ENCODE results near the gene PGP. TPM values are rescaled to one million over a fixed set of nuclear protein-coding genes. Genes with fewer than 3 reads are reported as not detected.

PGP gene
- total RNA-seq, 1 donor from 2014 or later = 24.9 TPM

- DNase-seq (ENCODE audit: extremely low read depth, low read depth, low spot score) = peak; percentile 84
Measured at GRCh38 chr16:2223221-2223941, 8.7 kb upstream of the PGP start, which contains the start of gene E4F1. TSS of gene E4F1 (plus strand) at chr16:2223591. CDS start at chr16:2223614, 23 bp downstream.

GRCh38 chr16:2216330-2216729 lies 1.7 kb upstream of the PGP start:
- DNase-seq (ENCODE audit: extremely low read depth, low read depth, low spot score) = no peak

- DNase-seq (ENCODE audit: extremely low read depth, low read depth, low spot score) = no peak
Measured at GRCh38 chr16:2213817-2214718, 572 bp downstream of the PGP start.

- no peak for DNase-seq (ENCODE audit: extremely low read depth, low read depth, low spot score)
Measured at GRCh38 chr16:2212362-2213324, 2.0 kb downstream of the PGP start.

GRCh38 chr16:2211923-2212347 lies 2.7 kb downstream of the PGP start:
- no peak for DNase-seq (ENCODE audit: extremely low read depth, low read depth, low spot score)

- DNase-seq (ENCODE audit: extremely low read depth, low read depth, low spot score) = no peak
Measured at GRCh38 chr16:2210386-2211365, 4.0 kb downstream of the PGP start, which contains the start of gene BRICD5. TSS of gene BRICD5 (minus strand) at chr16:2210863. CDS start at chr16:2210833, 30 bp downstream.

- DNase-seq (ENCODE audit: extremely low read depth, low read depth, low spot score) = no peak
Measured at GRCh38 chr16:2210009-2210332, 4.7 kb downstream of the PGP start.

- DNase-seq (ENCODE audit: extremely low read depth, low read depth, low spot score) = no peak
Measured at GRCh38 chr16:2209258-2210008, 5.2 kb downstream of the PGP start.

- DNase-seq (ENCODE audit: extremely low read depth, low read depth, low spot score) = no peak
Measured at GRCh38 chr16:2208772-2209171, 5.9 kb downstream of the PGP start.

GRCh38 chr16:2208308-2208707 lies 6.3 kb downstream of the PGP start:
- DNase-seq (ENCODE audit: extremely low read depth, low read depth, low spot score) = no peak

- DNase-seq (ENCODE audit: extremely low read depth, low read depth, low spot score) = no peak
Measured at GRCh38 chr16:2207872-2208271, 6.8 kb downstream of the PGP start.

GRCh38 chr16:2206780-2207433 lies 7.7 kb downstream of the PGP start:
- DNase-seq (ENCODE audit: extremely low read depth, low read depth, low spot score) = no peak

GRCh38 chr16:2206420-2206779 lies 8.2 kb downstream of the PGP start:
- no peak for DNase-seq (ENCODE audit: extremely low read depth, low read depth, low spot score)

- no peak for DNase-seq (ENCODE audit: extremely low read depth, low read depth, low spot score)
Measured at GRCh38 chr16:2205967-2206313, 8.7 kb downstream of the PGP start.

- no peak for DNase-seq (ENCODE audit: extremely low read depth, low read depth, low spot score)
Measured at GRCh38 chr16:2205104-2205966, 9.3 kb downstream of the PGP start, which contains the start of gene MLST8. TSS of gene MLST8 (plus strand) at chr16:2205454. CDS start at chr16:2206086, 632 bp downstream.

GRCh38 chr16:2204416-2205103 lies 10.1 kb downstream of the PGP start:
- no peak for DNase-seq (ENCODE audit: extremely low read depth, low read depth, low spot score)

Measured in glomerular endothelial cell (primary cell).